ENCODE measurements around the gene MBOAT2.

The MBOAT2 gene

GRCh38 chr2:8997108-8997507, 6.4 kb downstream of the MBOAT2 start:
- H3K79me2 ChIP-seq (ENCODE audit: control insufficient read depth, low read length) = peaks cover 80% of the 10 kb centered on the region
- peaks cover 27% of the 10 kb centered on the region for H3K4me1 ChIP-seq (ENCODE audit: control insufficient read depth, low read length)

GRCh38 chr2:8996006-8996405, 7.5 kb downstream of the MBOAT2 start:
- Histone ChIP-seq H3K9me3 (ENCODE audit: control insufficient read depth, insufficient read depth, low read length) (no peaks in the 10 kb centered on the region), H3K36me3 (ENCODE audit: control insufficient read depth, low read length) (no peaks in the 10 kb centered on the region), H3K79me2 (ENCODE audit: control insufficient read depth, low read length) (peaks cover 78% of the 10 kb centered on the region), H3K9me2 (replicated peaks; ENCODE audit: control insufficient read depth, low read length) (no peaks in the 10 kb centered on the region), H4K20me1 (ENCODE audit: control insufficient read depth, insufficient read depth, low read depth, low read length) (no peaks in the 10 kb centered on the region), H3K4me2 (ENCODE audit: low read length) (no peak overlapping the region), H3K27me3 (ENCODE audit: control insufficient read depth, low read length) (no peaks in the 10 kb centered on the region), H3K4me1 (ENCODE audit: control insufficient read depth, low read length) (peaks cover 16% of the 10 kb centered on the region), H3K27ac (ENCODE audit: low read depth, low read length) (no peak overlapping the region), H3K4me3 (ENCODE audit: low read length) (no peak overlapping the region), H3F3A (ENCODE audit: control insufficient read depth, insufficient read depth) (no peaks in the 10 kb centered on the region)
- TF ChIP-seq CTCF (IDR thresholded peaks at IDR 0.05; ENCODE audit: low read depth, low read length, poor library complexity, severe bottlenecking) (no peak), EZH2phosphoT487 (IDR thresholded peaks at IDR 0.05; ENCODE audit: borderline replicate concordance, low read length) (no peak)

More at GRCh38 chr2:8997108-8997507, 6.4 kb downstream of the MBOAT2 start:
- Histone ChIP-seq H4K20me1 (ENCODE audit: control insufficient read depth, insufficient read depth, low read depth, low read length) (no peaks in the 10 kb centered on the region), H3K27ac (ENCODE audit: low read depth, low read length) (no peak overlapping the region), H3F3A (ENCODE audit: control insufficient read depth, insufficient read depth) (peaks cover 1% of the 10 kb centered on the region), H3K9me2 (replicated peaks; ENCODE audit: control insufficient read depth, low read length) (no peaks in the 10 kb centered on the region), H3K36me3 (ENCODE audit: control insufficient read depth, low read length) (no peaks in the 10 kb centered on the region), H3K4me3 (ENCODE audit: low read length) (no peak overlapping the region), H3K9me3 (ENCODE audit: control insufficient read depth, insufficient read depth, low read length) (no peaks in the 10 kb centered on the region), H3K27me3 (ENCODE audit: control insufficient read depth, low read length) (no peaks in the 10 kb centered on the region), H3K4me2 (ENCODE audit: low read length) (no peak overlapping the region)
- TF ChIP-seq EZH2phosphoT487 (IDR thresholded peaks at IDR 0.05; ENCODE audit: borderline replicate concordance, low read length) = no peak
- TF ChIP-seq CTCF (IDR thresholded peaks at IDR 0.05; ENCODE audit: low read depth, low read length, poor library complexity, severe bottlenecking) = no peak

- H3K36me3 ChIP-seq (ENCODE audit: control insufficient read depth, low read length) = no peaks in the 10 kb centered on the region
- peaks cover 77% of the 10 kb centered on the region for H3K79me2 ChIP-seq (ENCODE audit: control insufficient read depth, low read length)
- no peaks in the 10 kb centered on the region for H3K9me2 ChIP-seq (replicated peaks; ENCODE audit: control insufficient read depth, low read length)
- H3F3A ChIP-seq (ENCODE audit: control insufficient read depth, insufficient read depth) = no peaks in the 10 kb centered on the region; the same call in 1 of the 2 replicates
- H3K9me3 ChIP-seq (ENCODE audit: control insufficient read depth, insufficient read depth, low read length) = no peaks in the 10 kb centered on the region
- H3K4me2 ChIP-seq (ENCODE audit: low read length) = no peak overlapping the region
- TF ChIP-seq EZH2phosphoT487 (IDR thresholded peaks at IDR 0.05; ENCODE audit: borderline replicate concordance, low read length) = no peak
- H3K27ac ChIP-seq (ENCODE audit: low read depth, low read length) = no peak overlapping the region
- peaks cover 11% of the 10 kb centered on the region for H3K4me1 ChIP-seq (ENCODE audit: control insufficient read depth, low read length)
- H3K27me3 ChIP-seq (ENCODE audit: control insufficient read depth, low read length) = no peaks in the 10 kb centered on the region
- H3K4me3 ChIP-seq (ENCODE audit: low read length) = no peak overlapping the region
- H4K20me1 ChIP-seq (ENCODE audit: control insufficient read depth, insufficient read depth, low read depth, low read length) = no peaks in the 10 kb centered on the region
Measured at GRCh38 chr2:8994386-8994785, 9.1 kb downstream of the MBOAT2 start.

GRCh38 chr2:8993902-8994278, 9.6 kb downstream of the MBOAT2 start:
- Histone ChIP-seq H3K4me2 (ENCODE audit: low read length) (no peak overlapping the region), H3K79me2 (ENCODE audit: control insufficient read depth, low read length) (peaks cover 77% of the 10 kb centered on the region), H3F3A (ENCODE audit: control insufficient read depth, insufficient read depth) (peaks cover 2% of the 10 kb centered on the region), H3K9me2 (replicated peaks; ENCODE audit: control insufficient read depth, low read length) (no peaks in the 10 kb centered on the region), H4K20me1 (ENCODE audit: control insufficient read depth, insufficient read depth, low read depth, low read length) (no peaks in the 10 kb centered on the region), H3K27ac (ENCODE audit: low read depth, low read length) (no peak overlapping the region), H3K27me3 (ENCODE audit: control insufficient read depth, low read length) (no peaks in the 10 kb centered on the region), H3K4me3 (ENCODE audit: low read length) (no peak overlapping the region), H3K9me3 (ENCODE audit: control insufficient read depth, insufficient read depth, low read length) (no peaks in the 10 kb centered on the region), H3K36me3 (ENCODE audit: control insufficient read depth, low read length) (no peaks in the 10 kb centered on the region), H3K4me1 (ENCODE audit: control insufficient read depth, low read length) (peaks cover 12% of the 10 kb centered on the region)
- TF ChIP-seq CTCF (IDR thresholded peaks at IDR 0.05; ENCODE audit: low read depth, low read length, poor library complexity, severe bottlenecking) (no peak), EZH2phosphoT487 (IDR thresholded peaks at IDR 0.05; ENCODE audit: borderline replicate concordance, low read length) (no peak)
